ENCODE measurements around the gene ABHD5.
"Not testable (repeated sequence)": the region's sequence is repeated elsewhere in the genome, so short reads cannot be mapped to it uniquely, and the experiment has no call there.

The ABHD5 gene

GRCh38 chr3:43665011-43665410, 25.7 kb upstream of the ABHD5 start:
- not testable (repeated sequence) for H3K9ac ChIP-seq (ENCODE audit: low read length in 2 of 2); H3K4me3 ChIP-seq (ENCODE audit: low read length in 2 of 2); H3K27ac ChIP-seq (ENCODE audit: low read length); H3K27me3 ChIP-seq (ENCODE audit: control insufficient read depth in 1 of 2, insufficient read depth in 2 of 2, low read length in 2 of 2); H3K4me1 ChIP-seq (ENCODE audit: control insufficient read depth, insufficient read depth, low read length); H3K36me3 ChIP-seq (ENCODE audit: control insufficient read depth in 2 of 2, insufficient read depth in 2 of 2, low read length in 2 of 2); H3K9me3 ChIP-seq (ENCODE audit: control insufficient read depth in 2 of 2, low read length in 2 of 2)

GRCh38 chr3:43670635-43671522, 19.9 kb upstream of the ABHD5 start:
- no peaks in the 10 kb centered on the region for H3K4me1 ChIP-seq (ENCODE audit: control insufficient read depth, insufficient read depth, low read length)
- H3K27me3 ChIP-seq (ENCODE audit: control insufficient read depth in 1 of 2, insufficient read depth in 2 of 2, low read length in 2 of 2) = no peaks in the 10 kb centered on the region
- H3K36me3 ChIP-seq (ENCODE audit: control insufficient read depth in 2 of 2, insufficient read depth in 2 of 2, low read length in 2 of 2) = no peaks in the 10 kb centered on the region
- no peaks in the 10 kb centered on the region for H3K9me3 ChIP-seq (ENCODE audit: control insufficient read depth in 2 of 2, low read length in 2 of 2)
- H3K27ac ChIP-seq (ENCODE audit: low read length) = no peak overlapping the region
- no peak overlapping the region for H3K9ac ChIP-seq (ENCODE audit: low read length in 2 of 2)
- H3K4me3 ChIP-seq (ENCODE audit: low read length in 2 of 2) = no peak overlapping the region

- Histone ChIP-seq H3K27me3 (ENCODE audit: control insufficient read depth in 1 of 2, insufficient read depth in 2 of 2, low read length in 2 of 2) (no peaks in the 10 kb centered on the region), H3K27ac (ENCODE audit: low read length) (no peak overlapping the region), H3K9me3 (ENCODE audit: control insufficient read depth in 2 of 2, low read length in 2 of 2) (no peaks in the 10 kb centered on the region), H3K4me3 (ENCODE audit: low read length in 2 of 2) (no peak overlapping the region), H3K4me1 (ENCODE audit: control insufficient read depth, insufficient read depth, low read length) (no peaks in the 10 kb centered on the region), H3K9ac (ENCODE audit: low read length in 2 of 2) (no peak overlapping the region), H3K36me3 (ENCODE audit: control insufficient read depth in 2 of 2, insufficient read depth in 2 of 2, low read length in 2 of 2) (no peaks in the 10 kb centered on the region)
These were observed 16.2 kb upstream of the ABHD5 start for GRCh38 chr3:43674345-43675085.

- H3K4me3 ChIP-seq (ENCODE audit: low read length in 2 of 2) = no peak overlapping the region
- H3K27me3 ChIP-seq (ENCODE audit: control insufficient read depth in 1 of 2, insufficient read depth in 2 of 2, low read length in 2 of 2) = no peaks in the 10 kb centered on the region
- H3K9ac ChIP-seq (ENCODE audit: low read length in 2 of 2) = no peak overlapping the region
- H3K27ac ChIP-seq (ENCODE audit: low read length) = no peak overlapping the region
- no peaks in the 10 kb centered on the region for H3K9me3 ChIP-seq (ENCODE audit: control insufficient read depth in 2 of 2, low read length in 2 of 2)
- no peaks in the 10 kb centered on the region for H3K36me3 ChIP-seq (ENCODE audit: control insufficient read depth in 2 of 2, insufficient read depth in 2 of 2, low read length in 2 of 2)
- H3K4me1 ChIP-seq (ENCODE audit: control insufficient read depth, insufficient read depth, low read length) = no peaks in the 10 kb centered on the region
These were observed 15.1 kb upstream of the ABHD5 start for GRCh38 chr3:43675593-43675992.

GRCh38 chr3:43676441-43676840, 14.3 kb upstream of the ABHD5 start:
- Histone ChIP-seq H3K36me3 (ENCODE audit: control insufficient read depth in 2 of 2, insufficient read depth in 2 of 2, low read length in 2 of 2) (no peaks in the 10 kb centered on the region), H3K27ac (ENCODE audit: low read length) (no peak overlapping the region), H3K4me3 (ENCODE audit: low read length in 2 of 2) (no peak overlapping the region), H3K9ac (ENCODE audit: low read length in 2 of 2) (no peak overlapping the region), H3K9me3 (ENCODE audit: control insufficient read depth in 2 of 2, low read length in 2 of 2) (no peaks in the 10 kb centered on the region), H3K27me3 (ENCODE audit: control insufficient read depth in 1 of 2, insufficient read depth in 2 of 2, low read length in 2 of 2) (no peaks in the 10 kb centered on the region), H3K4me1 (ENCODE audit: control insufficient read depth, insufficient read depth, low read length) (no peaks in the 10 kb centered on the region)

GRCh38 chr3:43678375-43678774, 12.4 kb upstream of the ABHD5 start:
- H3K27me3 ChIP-seq (ENCODE audit: control insufficient read depth in 1 of 2, insufficient read depth in 2 of 2, low read length in 2 of 2); H3K9ac ChIP-seq (ENCODE audit: low read length in 2 of 2); H3K4me3 ChIP-seq (ENCODE audit: low read length in 2 of 2); H3K4me1 ChIP-seq (ENCODE audit: control insufficient read depth, insufficient read depth, low read length); H3K36me3 ChIP-seq (ENCODE audit: control insufficient read depth in 2 of 2, insufficient read depth in 2 of 2, low read length in 2 of 2); H3K9me3 ChIP-seq (ENCODE audit: control insufficient read depth in 2 of 2, low read length in 2 of 2); H3K27ac ChIP-seq (ENCODE audit: low read length): not testable (repeated sequence)

- H3K4me3 ChIP-seq (ENCODE audit: low read length in 2 of 2); H3K9ac ChIP-seq (ENCODE audit: low read length in 2 of 2); H3K36me3 ChIP-seq (ENCODE audit: control insufficient read depth in 2 of 2, insufficient read depth in 2 of 2, low read length in 2 of 2): not testable (repeated sequence)
These were observed 11.8 kb upstream of the ABHD5 start for GRCh38 chr3:43678887-43679449.

GRCh38 chr3:43680857-43681256, 9.9 kb upstream of the ABHD5 start:
- H3K9ac ChIP-seq (ENCODE audit: low read length in 2 of 2); H3K27ac ChIP-seq (ENCODE audit: low read length); H3K27me3 ChIP-seq (ENCODE audit: control insufficient read depth in 1 of 2, insufficient read depth in 2 of 2, low read length in 2 of 2); H3K9me3 ChIP-seq (ENCODE audit: control insufficient read depth in 2 of 2, low read length in 2 of 2); H3K36me3 ChIP-seq (ENCODE audit: control insufficient read depth in 2 of 2, insufficient read depth in 2 of 2, low read length in 2 of 2); H3K4me1 ChIP-seq (ENCODE audit: control insufficient read depth, insufficient read depth, low read length); H3K4me3 ChIP-seq (ENCODE audit: low read length in 2 of 2): not testable (repeated sequence)

More at GRCh38 chr3:43678887-43679449, 11.8 kb upstream of the ABHD5 start:
- not testable (repeated sequence) for H3K27ac ChIP-seq (ENCODE audit: low read length); H3K9me3 ChIP-seq (ENCODE audit: control insufficient read depth in 2 of 2, low read length in 2 of 2); H3K27me3 ChIP-seq (ENCODE audit: control insufficient read depth in 1 of 2, insufficient read depth in 2 of 2, low read length in 2 of 2); H3K4me1 ChIP-seq (ENCODE audit: control insufficient read depth, insufficient read depth, low read length)

- H3K27me3 ChIP-seq (ENCODE audit: control insufficient read depth in 1 of 2, insufficient read depth in 2 of 2, low read length in 2 of 2) = no peaks in the 10 kb centered on the region
- H3K27ac ChIP-seq (ENCODE audit: low read length) = no peak overlapping the region
- no peak overlapping the region for H3K9ac ChIP-seq (ENCODE audit: low read length in 2 of 2)
- H3K36me3 ChIP-seq (ENCODE audit: control insufficient read depth in 2 of 2, insufficient read depth in 2 of 2, low read length in 2 of 2) = no peaks in the 10 kb centered on the region
- no peaks in the 10 kb centered on the region for H3K9me3 ChIP-seq (ENCODE audit: control insufficient read depth in 2 of 2, low read length in 2 of 2)
- no peak overlapping the region for H3K4me3 ChIP-seq (ENCODE audit: low read length in 2 of 2)
- H3K4me1 ChIP-seq (ENCODE audit: control insufficient read depth, insufficient read depth, low read length) = no peaks in the 10 kb centered on the region
These were observed 5.8 kb upstream of the ABHD5 start for GRCh38 chr3:43684944-43685343.

- H3K4me1 ChIP-seq (ENCODE audit: control insufficient read depth, insufficient read depth, low read length) = peaks cover 5% of the 10 kb centered on the region
- no peaks in the 10 kb centered on the region for H3K9me3 ChIP-seq (ENCODE audit: control insufficient read depth in 2 of 2, low read length in 2 of 2)
- no peaks in the 10 kb centered on the region for H3K27me3 ChIP-seq (ENCODE audit: control insufficient read depth in 1 of 2, insufficient read depth in 2 of 2, low read length in 2 of 2)
- H3K36me3 ChIP-seq (ENCODE audit: control insufficient read depth in 2 of 2, insufficient read depth in 2 of 2, low read length in 2 of 2) = no peaks in the 10 kb centered on the region
- no peak overlapping the region for H3K9ac ChIP-seq (ENCODE audit: low read length in 2 of 2)
- H3K4me3 ChIP-seq (ENCODE audit: low read length in 2 of 2) = no peak overlapping the region
- no peak overlapping the region for H3K27ac ChIP-seq (ENCODE audit: low read length)
These were observed 4.8 kb upstream of the ABHD5 start for GRCh38 chr3:43685921-43686320.

GRCh38 chr3:43686333-43686699, 4.4 kb upstream of the ABHD5 start:
- no peak overlapping the region for H3K27ac ChIP-seq (ENCODE audit: low read length)
- H3K9ac ChIP-seq (ENCODE audit: low read length in 2 of 2) = no peak overlapping the region
- H3K9me3 ChIP-seq (ENCODE audit: control insufficient read depth in 2 of 2, low read length in 2 of 2) = no peaks in the 10 kb centered on the region
- peaks cover 5% of the 10 kb centered on the region for H3K4me1 ChIP-seq (ENCODE audit: control insufficient read depth, insufficient read depth, low read length)
- H3K36me3 ChIP-seq (ENCODE audit: control insufficient read depth in 2 of 2, insufficient read depth in 2 of 2, low read length in 2 of 2) = no peaks in the 10 kb centered on the region
- no peak overlapping the region for H3K4me3 ChIP-seq (ENCODE audit: low read length in 2 of 2)
- no peaks in the 10 kb centered on the region for H3K27me3 ChIP-seq (ENCODE audit: control insufficient read depth in 1 of 2, insufficient read depth in 2 of 2, low read length in 2 of 2)

All from stomach smooth muscle (tissue), 2 donors.